ENCODE data around the gene METTL5.

The METTL5 gene

DNA sequence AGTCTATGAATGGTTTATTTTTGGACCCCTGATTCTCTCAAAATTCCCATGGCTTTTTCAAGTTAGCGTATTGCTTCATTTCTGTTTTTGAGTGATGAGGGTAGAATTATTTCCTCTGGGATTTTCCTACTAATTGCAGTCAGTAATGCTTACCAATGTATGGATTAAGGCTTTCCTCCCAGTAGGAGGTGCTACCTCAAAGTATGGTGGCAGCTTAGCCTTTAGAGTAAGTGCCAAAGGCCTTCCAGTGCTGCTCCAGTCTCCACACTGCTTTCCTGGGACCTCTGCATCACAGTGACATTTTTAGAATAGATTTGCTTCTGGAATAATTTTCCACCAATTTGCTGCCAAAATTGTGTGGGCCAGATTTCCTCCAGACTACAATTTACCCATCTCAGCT is 42.2 kb downstream of the METTL5 start:
- Histone ChIP-seq H3K4me3 (ENCODE audit: low read length) (no peak overlapping the region), H3K27ac (ENCODE audit: low read length) (no peak overlapping the region), H3K36me3 (ENCODE audit: control insufficient read depth, insufficient read depth, low read length) (no peaks in the 10 kb centered on the region), H3K27me3 (ENCODE audit: control insufficient read depth, insufficient read depth, low read length) (no peaks in the 10 kb centered on the region), H3K9me3 (ENCODE audit: control insufficient read depth, insufficient read depth, low read length) (no peaks in the 10 kb centered on the region), H3K4me1 (ENCODE audit: control insufficient read depth, insufficient read depth, low read length) (no peaks in the 10 kb centered on the region)
- no CpG with 5 or more reads among the region's 1 CpG for WGBS (ENCODE audit: insufficient coverage, insufficient read length)
- DNase-seq (ENCODE audit: low read depth, low spot score) = no peak

- Histone ChIP-seq H3K27ac (ENCODE audit: low read length) (no peak overlapping the region), H3K4me3 (ENCODE audit: low read length) (no peak overlapping the region), H3K27me3 (ENCODE audit: control insufficient read depth, insufficient read depth, low read length) (no peaks in the 10 kb centered on the region), H3K9me3 (ENCODE audit: control insufficient read depth, insufficient read depth, low read length) (no peaks in the 10 kb centered on the region), H3K36me3 (ENCODE audit: control insufficient read depth, insufficient read depth, low read length) (no peaks in the 10 kb centered on the region), H3K4me1 (ENCODE audit: control insufficient read depth, insufficient read depth, low read length) (no peaks in the 10 kb centered on the region)
- WGBS (ENCODE audit: insufficient coverage, insufficient read length) = no CpG with 5 or more reads among the region's 4 CpGs
- DNase-seq (ENCODE audit: low read depth, low spot score) = no peak
These were observed 43.3 kb downstream of the METTL5 start for GRCh38 chr2:169781249-169782013.

DNA sequence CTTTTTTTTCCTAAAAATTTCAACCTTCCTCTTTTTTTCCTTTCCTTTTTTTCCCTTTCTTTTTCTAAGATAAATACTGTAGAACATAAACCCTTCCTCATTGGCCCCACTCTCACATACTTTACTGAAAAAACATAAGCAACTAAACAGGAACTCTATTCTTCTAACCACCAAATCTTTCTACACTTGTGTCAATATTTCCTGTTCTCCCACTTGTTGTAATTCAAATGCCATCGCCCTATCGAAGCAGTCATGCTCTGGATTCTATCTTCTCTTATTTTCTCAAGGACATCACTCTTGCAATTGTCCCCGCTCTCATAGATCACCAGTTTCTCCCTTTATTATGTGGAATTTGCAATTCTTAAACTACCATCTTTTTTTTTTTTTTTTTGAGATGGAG is 46.3 kb downstream of the METTL5 start:
- no peaks in the 10 kb centered on the region for H3K27me3 ChIP-seq (ENCODE audit: control insufficient read depth, insufficient read depth, low read length)
- no peaks in the 10 kb centered on the region for H3K36me3 ChIP-seq (ENCODE audit: control insufficient read depth, insufficient read depth, low read length)
- H3K4me3 ChIP-seq (ENCODE audit: low read length) = no peak overlapping the region
- 100% methylated on average over 1 of the region's 3 CpGs for WGBS (ENCODE audit: insufficient coverage, insufficient read length)
- DNase-seq (ENCODE audit: low read depth, low spot score) = no peak
- H3K27ac ChIP-seq (ENCODE audit: low read length) = no peak overlapping the region
- no peaks in the 10 kb centered on the region for H3K4me1 ChIP-seq (ENCODE audit: control insufficient read depth, insufficient read depth, low read length)
- H3K9me3 ChIP-seq (ENCODE audit: control insufficient read depth, insufficient read depth, low read length) = no peaks in the 10 kb centered on the region

DNA sequence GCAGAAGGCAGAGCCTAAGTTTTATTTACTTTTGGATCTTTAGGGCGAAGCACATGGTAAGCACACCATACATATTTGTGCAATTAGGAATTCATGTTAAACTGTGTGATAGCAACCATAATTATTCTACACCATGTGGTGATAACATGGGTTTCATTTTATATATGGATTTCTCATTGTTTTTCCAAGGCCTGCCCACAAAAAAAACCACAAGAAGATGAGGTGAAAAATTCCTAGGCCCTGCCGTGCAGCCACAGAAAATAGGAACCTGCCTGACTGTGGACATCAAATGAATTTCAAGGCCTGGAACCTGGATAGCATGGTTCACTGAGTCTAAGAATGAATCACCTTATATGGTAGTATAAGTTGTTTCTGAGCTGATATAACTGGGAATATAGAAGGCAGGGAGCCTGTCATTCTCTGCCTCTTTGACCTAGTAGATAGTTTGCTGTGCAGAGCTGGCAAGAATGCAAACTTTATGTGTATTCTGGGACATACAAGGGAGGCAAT is 48.4 kb downstream of the METTL5 start:
- Histone ChIP-seq H3K36me3 (ENCODE audit: control insufficient read depth, insufficient read depth, low read length) (no peaks in the 10 kb centered on the region), H3K27ac (ENCODE audit: low read length) (no peak overlapping the region), H3K4me3 (ENCODE audit: low read length) (no peak overlapping the region), H3K4me1 (ENCODE audit: control insufficient read depth, insufficient read depth, low read length) (no peaks in the 10 kb centered on the region), H3K27me3 (ENCODE audit: control insufficient read depth, insufficient read depth, low read length) (no peaks in the 10 kb centered on the region), H3K9me3 (ENCODE audit: control insufficient read depth, insufficient read depth, low read length) (no peaks in the 10 kb centered on the region)
- DNase-seq (ENCODE audit: low read depth, low spot score) = no peak
- no CpG with 5 or more reads among the region's 2 CpGs for WGBS (ENCODE audit: insufficient coverage, insufficient read length)

- H3K27ac ChIP-seq (ENCODE audit: low read length) = no peak overlapping the region
- no CpG with 5 or more reads among the region's 2 CpGs for WGBS (ENCODE audit: insufficient coverage, insufficient read length)
- H3K4me1 ChIP-seq (ENCODE audit: control insufficient read depth, insufficient read depth, low read length) = no peaks in the 10 kb centered on the region
- H3K27me3 ChIP-seq (ENCODE audit: control insufficient read depth, insufficient read depth, low read length) = no peaks in the 10 kb centered on the region
- no peaks in the 10 kb centered on the region for H3K36me3 ChIP-seq (ENCODE audit: control insufficient read depth, insufficient read depth, low read length)
- no peaks in the 10 kb centered on the region for H3K9me3 ChIP-seq (ENCODE audit: control insufficient read depth, insufficient read depth, low read length)
- no peak for DNase-seq (ENCODE audit: low read depth, low spot score)
- no peak overlapping the region for H3K4me3 ChIP-seq (ENCODE audit: low read length)
These were observed 48.9 kb downstream of the METTL5 start for GRCh38 chr2:169775765-169776164.

DNA sequence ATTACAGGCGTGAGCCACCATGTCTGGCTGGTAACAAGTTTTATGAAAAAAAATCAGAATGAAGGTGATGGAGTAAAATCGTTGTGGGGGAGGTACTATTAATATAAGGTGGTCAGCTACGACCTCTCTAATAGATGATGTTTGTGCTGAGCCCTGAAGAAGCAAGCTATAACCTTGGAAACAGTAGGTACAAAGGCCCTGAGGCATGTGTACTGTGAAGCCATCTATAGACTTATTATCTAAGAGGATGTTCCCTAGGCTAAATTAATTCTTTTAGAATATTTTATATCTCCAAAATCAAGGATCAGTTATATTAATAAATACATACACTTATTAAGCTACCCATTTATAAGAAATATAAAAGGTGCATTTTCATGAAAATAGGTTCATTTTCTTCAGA is 49.4 kb downstream of the METTL5 start:
- no peak overlapping the region for H3K27ac ChIP-seq (ENCODE audit: low read length)
- no peaks in the 10 kb centered on the region for H3K9me3 ChIP-seq (ENCODE audit: control insufficient read depth, insufficient read depth, low read length)
- no peak for DNase-seq (ENCODE audit: low read depth, low spot score)
- no peaks in the 10 kb centered on the region for H3K36me3 ChIP-seq (ENCODE audit: control insufficient read depth, insufficient read depth, low read length)
- no CpG with 5 or more reads among the region's 3 CpGs for WGBS (ENCODE audit: insufficient coverage, insufficient read length)
- H3K27me3 ChIP-seq (ENCODE audit: control insufficient read depth, insufficient read depth, low read length) = no peaks in the 10 kb centered on the region
- no peak overlapping the region for H3K4me3 ChIP-seq (ENCODE audit: low read length)
- H3K4me1 ChIP-seq (ENCODE audit: control insufficient read depth, insufficient read depth, low read length) = no peaks in the 10 kb centered on the region

GRCh38 chr2:169772651-169773050 is 52.1 kb downstream of the METTL5 start:
- WGBS (ENCODE audit: insufficient coverage, insufficient read length) = no CpG with 5 or more reads among the region's 2 CpGs
- H3K4me1 ChIP-seq (ENCODE audit: control insufficient read depth, insufficient read depth, low read length) = no peaks in the 10 kb centered on the region
- no peak overlapping the region for H3K27ac ChIP-seq (ENCODE audit: low read length)
- DNase-seq (ENCODE audit: low read depth, low spot score) = no peak
- H3K9me3 ChIP-seq (ENCODE audit: control insufficient read depth, insufficient read depth, low read length) = no peaks in the 10 kb centered on the region
- no peaks in the 10 kb centered on the region for H3K27me3 ChIP-seq (ENCODE audit: control insufficient read depth, insufficient read depth, low read length)
- H3K4me3 ChIP-seq (ENCODE audit: low read length) = no peak overlapping the region
- no peaks in the 10 kb centered on the region for H3K36me3 ChIP-seq (ENCODE audit: control insufficient read depth, insufficient read depth, low read length)

GRCh38 chr2:169771612-169772011 is 53.1 kb downstream of the METTL5 start:
- no peaks in the 10 kb centered on the region for H3K4me1 ChIP-seq (ENCODE audit: control insufficient read depth, insufficient read depth, low read length)
- no peak overlapping the region for H3K27ac ChIP-seq (ENCODE audit: low read length)
- no peak for DNase-seq (ENCODE audit: low read depth, low spot score)
- WGBS (ENCODE audit: insufficient coverage, insufficient read length) = no CpG with 5 or more reads among the region's 2 CpGs
- no peaks in the 10 kb centered on the region for H3K9me3 ChIP-seq (ENCODE audit: control insufficient read depth, insufficient read depth, low read length)
- H3K36me3 ChIP-seq (ENCODE audit: control insufficient read depth, insufficient read depth, low read length) = no peaks in the 10 kb centered on the region
- no peak overlapping the region for H3K4me3 ChIP-seq (ENCODE audit: low read length)
- no peaks in the 10 kb centered on the region for H3K27me3 ChIP-seq (ENCODE audit: control insufficient read depth, insufficient read depth, low read length)

DNA sequence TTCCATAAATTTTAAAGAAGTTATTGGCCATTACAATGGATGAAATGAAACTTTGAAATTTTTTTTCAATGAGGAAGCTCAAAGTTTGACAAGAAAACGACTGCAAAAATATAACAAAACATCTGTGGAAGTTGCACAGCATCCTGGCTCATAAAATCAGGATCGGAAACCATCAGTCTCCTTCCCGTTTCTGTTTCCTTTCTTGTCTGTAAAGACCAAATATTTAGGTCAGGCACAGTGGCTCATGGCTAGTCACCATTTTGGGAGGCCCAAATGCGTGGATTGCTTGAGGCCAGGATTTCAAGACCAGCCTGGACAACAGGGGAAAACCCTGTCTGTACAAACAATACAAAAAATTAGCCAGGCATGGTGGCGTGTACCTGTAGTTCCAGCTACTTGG is 53.7 kb downstream of the METTL5 start:
- WGBS (ENCODE audit: insufficient coverage, insufficient read length) = no CpG with 5 or more reads among the region's 5 CpGs
- no peak for DNase-seq (ENCODE audit: low read depth, low spot score)
- H3K27ac ChIP-seq (ENCODE audit: low read length) = no peak overlapping the region

GRCh38 chr2:169768262-169768995 is 56.3 kb downstream of the METTL5 start:
- Histone ChIP-seq H3K27ac (ENCODE audit: low read length) (no peak overlapping the region), H3K36me3 (ENCODE audit: control insufficient read depth, insufficient read depth, low read length) (no peaks in the 10 kb centered on the region), H3K4me1 (ENCODE audit: control insufficient read depth, insufficient read depth, low read length) (no peaks in the 10 kb centered on the region), H3K9me3 (ENCODE audit: control insufficient read depth, insufficient read depth, low read length) (no peaks in the 10 kb centered on the region), H3K4me3 (ENCODE audit: low read length) (no peak overlapping the region), H3K27me3 (ENCODE audit: control insufficient read depth, insufficient read depth, low read length) (no peaks in the 10 kb centered on the region)
- no CpG with 5 or more reads among the region's 72 CpGs for WGBS (ENCODE audit: insufficient coverage, insufficient read length)
- no peak for DNase-seq (ENCODE audit: low read depth, low spot score)

More for the DNA sequence above, 53.7 kb downstream of the METTL5 start:
- Histone ChIP-seq H3K9me3 (ENCODE audit: control insufficient read depth, insufficient read depth, low read length) (no peaks in the 10 kb centered on the region), H3K36me3 (ENCODE audit: control insufficient read depth, insufficient read depth, low read length) (no peaks in the 10 kb centered on the region), H3K4me1 (ENCODE audit: control insufficient read depth, insufficient read depth, low read length) (no peaks in the 10 kb centered on the region), H3K27me3 (ENCODE audit: control insufficient read depth, insufficient read depth, low read length) (no peaks in the 10 kb centered on the region), H3K4me3 (ENCODE audit: low read length) (no peak overlapping the region)
